ENCODE results near the gene CACNA1S. TPM values are rescaled to one million over a fixed set of nuclear protein-coding genes. Genes with fewer than 3 reads are reported as not detected.

The CACNA1S gene
- total and polyA plus RNA-seq, 2 of the 8 experiments (the other 6 are each of a cell fraction or from before 2014, with no cell fraction given), result 0.06 TPM; not detected in 1

- CTCF ChIA-PET (ENCODE audit: partially characterized antibody), result interaction anchor here (1.2 to 3.6 kb wide), 3 partner anchors 11 to 94 kb away, joined by 3 to 25 read pairs (median 4); no protein-coding TSS in a partner anchor
These were observed 38.2 kb downstream of the CACNA1S start for GRCh38 chr1:201074018-201074417.

More at GRCh38 chr1:201074018-201074417, 38.2 kb downstream of the CACNA1S start:
- H3K27ac ChIP-seq (ENCODE audit: low read depth, low read length), result no peak overlapping the region
- no peak overlapping the region for H3K9ac ChIP-seq (replicated peaks in 1 of 4; ENCODE audit: extremely low read depth in 1 of 4, low read depth in 3 of 4, low read length in 3 of 4)
- no peak overlapping the region for H3K18ac ChIP-seq (ENCODE audit: extremely low read depth, low read length)
- no peaks in the 10 kb centered on the region for H3K79me2 ChIP-seq (ENCODE audit: control insufficient read depth in 1 of 2, insufficient read depth in 2 of 2, low read length in 2 of 2)
- H3K14ac ChIP-seq (ENCODE audit: insufficient read length), result no peak overlapping the region
- DNase-seq (ENCODE audit: low read depth in 1 of 2, low spot score in 2 of 2) (no peak), FAIRE-seq (no peak)
- H3K23me2 ChIP-seq (ENCODE audit: low read depth, low read length), result no peaks in the 10 kb centered on the region
- no peaks in the 10 kb centered on the region for H4K20me1 ChIP-seq (replicated peaks in 1 of 2; ENCODE audit: control insufficient read depth in 1 of 2, insufficient read depth in 2 of 2, low read length in 2 of 2)
- H4K91ac ChIP-seq (replicated peaks; ENCODE audit: insufficient read length, low read length), result no peak overlapping the region
- H3K27me3 ChIP-seq (replicated peaks in 1 of 4; ENCODE audit: control insufficient read depth in 3 of 4, extremely low read depth in 1 of 4, insufficient read depth in 3 of 4, low read length in 3 of 4), result no peaks in the 10 kb centered on the region; a peak in 1 of 7 replicates
- POLR2A ChIA-PET (ENCODE audit: partially characterized antibody), result no interaction called here
- H3K4me2 ChIP-seq (ENCODE audit: insufficient read depth in 1 of 2, low read depth in 2 of 2, low read length in 2 of 2), result no peak overlapping the region
- no peak overlapping the region for H2BK15ac ChIP-seq (ENCODE audit: low read length)
- H3K36me3 ChIP-seq (ENCODE audit: control insufficient read depth in 2 of 4, insufficient read depth in 4 of 4, low read length in 3 of 4), result no peaks in the 10 kb centered on the region
- H3K4ac ChIP-seq (replicated peaks; ENCODE audit: insufficient read length, low read depth, low read length), result no peak overlapping the region
- no peak overlapping the region for H3K23ac ChIP-seq (ENCODE audit: insufficient read length)
- WGBS, 2 experiments (ENCODE audit: extremely low coverage in 1 of 2, insufficient coverage in 1 of 2, insufficient read length in 1 of 2, insufficient replicate concordance in 2 of 2, low coverage in 1 of 2, low lambda C conversion rate in 2 of 2, missing lambda C conversion rate in 1 of 2), result 87% methylated on average over 3 of the region's 5 CpGs; no CpG with 5 or more reads in 1 of the 2 experiments
- H3K9me3 ChIP-seq (ENCODE audit: insufficient read depth in 2 of 2, low read depth in 1 of 2, low read length in 1 of 2), result no peaks in the 10 kb centered on the region
- no peak overlapping the region for H2BK20ac ChIP-seq (ENCODE audit: low read length)
- no peak overlapping the region for H2BK120ac ChIP-seq (replicated peaks; ENCODE audit: low read depth, low read length)
- no peak overlapping the region for H2AFZ ChIP-seq (ENCODE audit: low read length)
- no peak overlapping the region for H3K4me3 ChIP-seq (ENCODE audit: extremely low read depth in 1 of 4, insufficient read depth in 2 of 4, low read depth in 3 of 4, low read length in 4 of 4)
- TF ChIP-seq GTF2F1 (IDR thresholded peaks at IDR 0.05; ENCODE audit: borderline replicate concordance, low read depth, low read length) (no peak), ATF2 (IDR thresholded peaks at IDR 0.05; ENCODE audit: low read length) (no peak), EP300 (IDR thresholded peaks at IDR 0.05; ENCODE audit: borderline replicate concordance in 1 of 2, low read depth in 2 of 2, low read length in 2 of 2) (no peak), ASH2L (IDR thresholded peaks at IDR 0.05; ENCODE audit: low read length) (no peak), KDM1A (IDR thresholded peaks at IDR 0.05; ENCODE audit: borderline replicate concordance, low read length) (no peak), SIN3A (conservative IDR thresholded peaks at IDR 0.05 in 1 of 2, IDR thresholded peaks at IDR 0.05 in 1 of 2; ENCODE audit: low read depth in 1 of 2, low read length in 2 of 2) (no peak), SAP30 (IDR thresholded peaks at IDR 0.05; ENCODE audit: insufficient read depth, insufficient replicate concordance, low read length) (no peak), BCL11A (IDR thresholded peaks at IDR 0.05; ENCODE audit: low read depth in 2 of 2, low read length in 2 of 2) (no peak), NRF1 (IDR thresholded peaks at IDR 0.05; ENCODE audit: low read depth, low read length) (no peak)
- peaks cover 0 to 4% (median 0%) of the 10 kb centered on the region in 4 experiments; a peak in 1 of 7 replicates for H3K4me1 ChIP-seq (replicated peaks in 1 of 4; ENCODE audit: control insufficient read depth in 3 of 4, insufficient read depth in 4 of 4, low read length in 3 of 4)
- H2BK5ac ChIP-seq (ENCODE audit: low read depth, low read length), result no peak overlapping the region
- no peaks in the 10 kb centered on the region for H3K79me1 ChIP-seq (ENCODE audit: low read depth, low read length)
- no peak overlapping the region for H2AK5ac ChIP-seq (ENCODE audit: low read depth, low read length)
- no peak overlapping the region for H4K5ac ChIP-seq (ENCODE audit: insufficient read length, low read depth, low read length)
- H3K56ac ChIP-seq (replicated peaks; ENCODE audit: insufficient read length, low read depth, low read length), result no peak overlapping the region
- H4K8ac ChIP-seq (ENCODE audit: extremely low read depth, insufficient read depth, low read length), result no peak overlapping the region; the same call in 1 of the 2 replicates
- no peak overlapping the region for H2BK12ac ChIP-seq (ENCODE audit: low read depth, low read length)

Data from H1 (cell line).